Midbrain (tissue), 1 donor: Measurements from ENCODE around the gene DNAAF5.
"Not testable (repeated sequence)": the region's sequence is repeated elsewhere in the genome, so short reads cannot be mapped to it uniquely, and the experiment has no call there.

Experiments used
- DNase-seq: peaks from one replicate; lab custom pipeline; 2025; lab: John Stamatoyannopoulos, UW

Gene DNAAF5

DNA sequence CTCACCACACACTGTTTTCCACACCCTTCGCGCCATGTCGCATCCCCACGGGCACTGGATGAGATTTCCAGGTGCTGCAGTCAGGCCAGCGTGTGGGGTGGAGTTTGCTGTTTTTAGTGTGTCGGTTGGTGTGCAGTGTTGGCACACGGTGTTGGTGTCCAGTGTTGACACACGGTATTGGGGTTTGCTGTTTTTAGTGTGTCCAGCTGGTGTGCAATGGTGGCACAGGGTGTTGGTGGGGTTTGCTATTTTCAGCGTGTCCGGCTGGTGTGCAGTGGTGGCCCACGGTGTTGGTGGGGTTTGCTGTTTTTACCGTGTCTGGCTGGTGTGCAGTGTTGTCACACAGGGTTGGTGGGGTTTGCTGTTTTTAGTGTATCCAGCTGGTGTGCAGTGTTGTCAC, 20.7 kb downstream of the DNAAF5 start:
- no peak for DNase-seq

DNA sequence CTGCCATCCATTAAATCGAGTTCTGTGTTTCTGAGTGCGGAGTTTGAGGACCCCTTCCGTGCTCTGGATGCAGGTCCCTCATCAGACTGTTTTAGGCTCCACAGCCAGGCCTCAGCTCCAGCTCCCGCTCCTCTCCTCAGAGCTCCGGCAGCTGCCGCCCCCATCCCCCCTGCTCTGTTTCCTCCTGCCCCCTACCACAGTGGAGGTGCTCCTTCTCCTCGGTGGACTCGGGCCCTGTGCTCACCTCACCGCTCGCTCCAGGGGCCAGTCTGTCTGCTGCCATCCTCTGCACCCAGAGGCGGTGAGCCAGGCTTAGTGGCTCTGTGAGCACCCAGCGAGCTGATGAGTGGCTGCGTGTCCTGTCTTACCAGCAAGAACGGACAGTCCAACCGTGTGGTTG, 21.9 kb downstream of the DNAAF5 start:
- no peak for DNase-seq

DNA sequence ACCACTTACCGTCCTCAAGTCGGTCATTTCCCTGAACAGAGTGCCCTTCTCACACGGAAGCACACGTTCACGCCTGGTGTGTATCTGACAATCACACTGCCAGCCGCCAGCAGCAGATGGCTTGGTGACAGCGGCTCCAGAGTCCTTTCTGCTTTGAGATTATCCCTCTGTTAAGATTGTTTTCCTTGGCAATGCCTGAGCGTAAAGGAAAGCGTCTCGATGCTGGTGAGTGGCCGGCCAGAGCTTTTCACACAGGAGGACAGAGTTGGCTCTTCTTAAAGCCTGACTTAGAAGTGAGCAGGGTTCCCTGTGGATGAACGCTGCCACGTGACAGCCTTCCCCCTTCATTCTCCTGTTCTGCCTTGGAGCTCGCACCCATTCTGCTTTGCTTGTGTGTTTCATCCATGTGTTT, 22.6 kb downstream of the DNAAF5 start:
- DNase-seq = no peak

- DNase-seq = no peak
Measured at GRCh38 chr7:750111-750905, 23.8 kb downstream of the DNAAF5 start.

GRCh38 chr7:751826-752225, 25.3 kb downstream of the DNAAF5 start:
- no peak for DNase-seq

- not testable (repeated sequence) for DNase-seq
Measured at GRCh38 chr7:752256-752655, 25.8 kb downstream of the DNAAF5 start.

DNA sequence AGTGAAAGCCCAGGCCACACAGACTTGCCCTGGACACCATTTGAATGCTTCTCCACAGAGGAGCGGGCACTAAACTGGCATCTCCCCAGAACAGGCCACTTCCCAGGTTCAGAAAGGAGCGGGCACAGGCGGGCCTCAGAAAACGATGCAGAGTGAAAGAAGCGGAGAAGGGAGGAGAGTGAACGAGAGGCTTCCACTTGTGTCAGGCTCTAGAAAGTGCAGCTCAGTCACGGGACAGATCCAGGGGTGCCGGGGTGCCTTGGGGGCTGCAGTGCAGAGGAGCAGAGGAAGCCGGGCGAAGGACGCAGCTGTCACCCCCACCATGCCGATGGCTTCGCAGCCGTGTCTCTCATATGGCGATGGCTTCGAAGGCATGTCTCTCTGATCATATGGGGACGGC, 26.7 kb downstream of the DNAAF5 start:
- DNase-seq = no peak

GRCh38 chr7:754531-755412, 28.3 kb downstream of the DNAAF5 start:
- no peak for DNase-seq

- DNase-seq = no peak
Measured at GRCh38 chr7:755413-755805, 28.9 kb downstream of the DNAAF5 start.

DNA sequence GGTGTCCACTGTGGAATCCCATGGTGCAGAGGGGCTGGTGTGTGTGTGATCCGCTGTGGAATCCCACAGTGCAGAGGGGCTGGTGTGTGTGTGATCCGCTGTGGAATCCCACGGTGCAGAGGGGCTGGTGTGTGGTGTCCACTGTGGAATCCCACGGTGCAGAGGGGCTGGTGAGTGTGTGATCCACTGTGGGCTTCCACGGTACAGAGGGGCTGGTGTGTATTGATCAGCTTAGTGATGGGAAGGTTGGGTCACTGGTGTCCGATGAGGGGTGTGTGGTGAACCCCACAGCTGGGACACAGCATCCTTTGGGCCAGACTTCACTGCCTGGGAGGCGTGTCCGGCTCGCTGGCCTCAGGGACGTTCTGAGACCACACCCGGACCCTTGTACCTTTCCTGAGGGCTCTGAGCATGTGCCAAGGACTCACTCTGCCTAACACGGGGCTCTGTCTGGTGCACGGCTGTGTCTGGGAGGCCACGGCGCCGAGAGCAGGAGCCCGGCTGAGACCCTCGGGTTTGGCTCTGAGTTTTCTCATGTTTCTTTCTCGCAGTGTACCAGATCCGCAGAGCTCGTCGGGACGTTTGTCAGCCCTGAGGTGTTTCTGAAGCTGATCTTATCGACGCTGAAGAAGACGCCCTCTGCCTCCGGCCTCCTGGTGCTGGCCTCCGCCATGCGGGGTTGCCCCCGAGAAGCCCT, 29.9 kb downstream of the DNAAF5 start:
- no peak for DNase-seq

- DNase-seq = no peak
Measured at GRCh38 chr7:756928-757560, 30.5 kb downstream of the DNAAF5 start.

- DNase-seq = no peak
Measured at GRCh38 chr7:757741-758163, 31.3 kb downstream of the DNAAF5 start.

- no peak for DNase-seq
Measured at GRCh38 chr7:759569-759968, 33.1 kb downstream of the DNAAF5 start.

DNA sequence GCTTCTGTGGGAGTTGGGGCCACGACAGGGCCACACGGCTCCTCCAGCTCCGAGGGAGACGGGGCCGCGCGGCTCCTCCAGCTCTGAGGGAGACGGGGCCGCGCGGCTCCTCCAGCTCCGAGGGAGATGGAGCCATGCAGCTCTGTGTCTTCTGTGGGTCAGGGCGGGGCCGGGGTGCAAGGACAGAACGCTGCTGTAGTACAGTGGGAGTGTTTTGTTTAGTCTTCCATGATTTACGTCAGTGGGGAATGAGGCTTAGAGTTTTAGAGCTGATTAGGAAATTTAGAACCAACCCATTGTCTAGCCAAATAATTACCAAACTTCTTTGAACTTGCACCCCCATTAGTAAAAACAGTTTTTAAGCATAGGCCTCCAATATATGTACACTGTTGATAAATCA, 33.5 kb downstream of the DNAAF5 start:
- DNase-seq = no peak

DNA sequence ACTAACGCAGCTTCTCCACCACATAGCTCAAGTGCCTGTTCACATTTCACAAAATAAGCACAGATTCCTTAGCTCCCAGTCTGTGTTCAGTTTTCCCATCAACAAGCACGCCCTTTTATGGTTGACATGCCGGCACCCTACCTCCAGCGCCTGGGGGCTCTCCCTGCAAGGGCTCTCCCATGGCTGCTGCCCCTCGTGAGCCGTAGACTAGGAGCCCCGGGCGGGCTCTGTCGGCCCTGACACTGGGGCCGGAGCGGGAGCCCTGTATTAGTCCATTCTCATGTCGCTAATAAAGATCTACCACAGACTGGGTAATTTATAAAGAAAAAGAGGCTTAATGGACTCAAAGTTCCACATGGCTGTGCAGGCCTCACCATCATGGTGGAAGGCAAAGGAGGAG, 34.6 kb downstream of the DNAAF5 start:
- DNase-seq = no peak

DNA sequence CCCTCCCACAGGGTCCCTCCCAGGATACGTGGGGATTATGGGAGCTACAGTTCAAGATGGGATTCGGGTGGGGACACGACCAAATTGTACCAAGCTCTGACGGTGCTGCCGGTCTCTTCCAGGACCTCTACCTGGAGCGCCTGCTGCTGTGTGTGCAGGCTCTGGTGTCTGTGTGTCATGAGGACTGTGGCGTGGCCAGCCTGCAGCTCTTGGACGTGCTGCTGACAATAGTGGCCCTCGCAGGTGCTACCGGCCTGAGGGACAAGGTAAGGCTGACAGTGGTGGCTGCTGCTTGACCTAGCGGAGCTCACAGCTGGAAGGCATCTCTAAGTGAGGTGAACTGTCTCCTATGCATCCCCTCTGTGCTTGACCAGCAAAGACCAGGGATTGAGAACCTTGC, 35.1 kb downstream of the DNAAF5 start:
- no peak for DNase-seq

DNA sequence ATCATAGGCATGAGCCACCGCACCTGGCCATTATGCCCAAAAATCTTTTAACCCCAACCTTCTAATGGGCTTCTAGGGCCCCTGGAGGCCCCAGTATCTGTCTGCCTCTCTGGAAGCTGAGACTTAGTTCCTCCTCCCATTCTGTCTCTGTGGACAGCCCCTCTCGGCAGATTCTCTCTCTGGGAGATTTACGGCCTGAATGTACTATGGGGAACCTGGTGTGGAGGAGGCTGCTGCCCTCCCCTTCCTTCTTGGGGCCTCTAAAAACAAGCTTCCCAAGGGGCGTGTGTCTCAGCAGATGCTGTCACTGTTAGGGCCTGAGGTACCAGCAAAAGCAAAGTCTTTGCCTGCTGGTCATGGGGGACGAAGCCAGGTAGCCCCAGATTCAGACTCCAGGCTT, 36.4 kb downstream of the DNAAF5 start:
- no peak for DNase-seq

DNA sequence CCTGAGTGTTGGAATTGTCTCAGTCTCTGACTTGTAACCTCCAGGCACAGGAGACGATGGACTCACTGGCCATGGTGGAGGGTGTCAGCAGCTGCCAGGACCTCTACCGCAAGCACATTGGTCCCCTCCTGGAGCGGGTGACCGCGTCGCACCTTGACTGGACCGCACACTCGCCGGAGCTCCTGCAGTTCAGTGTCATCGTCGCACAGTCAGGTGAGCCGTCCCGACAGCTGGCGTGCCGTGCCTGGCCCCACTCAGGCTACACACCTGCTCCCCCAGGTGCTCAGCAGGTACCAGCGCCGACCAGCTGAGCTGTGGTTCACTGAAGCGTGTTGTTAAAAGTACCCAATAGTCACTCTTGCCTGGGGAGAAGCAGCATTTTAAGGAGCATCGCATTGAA, 37.3 kb downstream of the DNAAF5 start:
- no peak for DNase-seq

- DNase-seq = no peak
Measured at GRCh38 chr7:765383-765782, 38.9 kb downstream of the DNAAF5 start.

GRCh38 chr7:767580-767940, 41.1 kb downstream of the DNAAF5 start:
- no peak for DNase-seq

DNA sequence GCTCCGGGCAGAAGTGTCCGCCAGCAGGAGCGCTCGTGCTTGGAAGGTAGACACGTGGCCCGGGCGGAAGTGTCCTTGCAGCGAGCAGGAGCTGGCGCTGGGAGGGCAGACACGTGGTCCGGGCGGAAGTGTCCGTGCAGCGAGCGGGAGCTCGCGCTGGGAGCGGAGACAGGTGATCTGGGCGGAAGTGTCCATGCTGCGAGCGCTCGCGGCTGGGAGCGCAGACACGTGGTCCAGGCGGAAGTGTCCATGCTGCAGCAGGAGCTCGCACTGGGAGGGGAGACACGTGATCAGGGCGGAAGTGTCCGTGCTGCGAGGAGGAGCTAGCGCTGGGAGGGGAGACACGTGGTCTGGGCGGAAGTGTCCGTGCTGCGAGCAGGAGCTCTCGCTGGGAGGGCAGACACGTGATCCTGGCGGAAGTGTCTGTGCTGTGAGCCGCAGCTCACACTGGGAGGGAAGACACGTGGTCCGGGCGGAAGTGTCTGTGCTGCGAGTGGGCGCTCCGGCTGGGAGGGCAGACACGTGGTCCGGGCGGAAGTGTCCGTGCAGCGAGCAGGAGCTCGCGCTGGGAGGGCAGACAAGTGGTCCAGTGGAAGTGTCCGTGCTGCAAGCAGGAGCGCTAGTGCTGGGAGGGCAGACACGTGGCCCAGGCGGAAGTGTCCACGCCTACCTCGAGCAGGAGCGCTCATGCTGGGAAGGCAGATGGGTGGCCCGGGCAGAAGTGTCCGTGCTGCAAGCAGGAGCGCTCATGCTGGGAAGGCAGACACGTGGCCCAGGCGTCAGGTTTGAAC, 41.6 kb downstream of the DNAAF5 start:
- DNase-seq = no peak
